Astrocyte (in vitro differentiated cells and primary cell): ENCODE measurements around the gene TEC. TPM values are rescaled to one million over a fixed set of nuclear protein-coding genes. Genes with fewer than 3 reads are reported as not detected.

Experiments
- DNase-seq: peaks from one replicate; pipeline ENCODE4 v3.0.0-alpha.2; 2010; ENCODE audit warnings: low read depth
- FAIRE-seq: peaks from 2 replicates; lab custom pipeline; 2011; peaks lifted over from hg19 to GRCh38; lab: Jason Lieb, UNC
- H2AFZ ChIP-seq: 2 replicates; pipeline ENCODE4 v1.6.0; 2012; ENCODE audit warnings: low read depth, low read length, inconsistent platforms
- H3K27ac ChIP-seq: 2 replicates; pipeline ENCODE4 v1.5.1; 2011; ENCODE audit warnings: low read depth, low read length, inconsistent platforms
- H3K27me3 ChIP-seq: 2 replicates; pipeline ENCODE4 v1.6.0; 2011; ENCODE audit warnings: low read length, inconsistent platforms; ENCODE audit not compliant: insufficient read depth
- H3K36me3 ChIP-seq: 2 replicates; pipeline ENCODE4 v1.5.1; 2011; ENCODE audit warnings: low read length, inconsistent platforms; ENCODE audit not compliant: insufficient read depth
- H3K4me1 ChIP-seq: 2 replicates; pipeline ENCODE4 v1.5.1; 2011; ENCODE audit warnings: low read length, inconsistent platforms; ENCODE audit not compliant: insufficient read depth
- H3K4me2 ChIP-seq: 2 replicates; pipeline ENCODE4 v1.6.0; 2012; ENCODE audit warnings: low read length, inconsistent platforms
- H3K4me3 ChIP-seq: 2 replicates; pipeline ENCODE4 v1.5.1; 2011; ENCODE audit warnings: low read depth, mild to moderate bottlenecking, low read length, inconsistent platforms; ENCODE audit not compliant: insufficient read depth
- H3K79me2 ChIP-seq: 2 replicates; pipeline ENCODE4 v1.6.0; 2012; ENCODE audit warnings: mild to moderate bottlenecking, low read length, inconsistent platforms; ENCODE audit not compliant: insufficient read depth
- H3K9ac ChIP-seq: 2 replicates; pipeline ENCODE4 v1.6.0; 2012; ENCODE audit warnings: mild to moderate bottlenecking, low read length, inconsistent platforms
- H3K9me3 ChIP-seq: 2 replicates; pipeline ENCODE4 v1.5.1; 2012; ENCODE audit warnings: low read depth, mild to moderate bottlenecking, low read length, inconsistent platforms; ENCODE audit not compliant: insufficient read depth
- H4K20me1 ChIP-seq: 2 replicates; pipeline ENCODE4 v1.6.0; 2012; ENCODE audit warnings: low read length, inconsistent platforms; ENCODE audit not compliant: insufficient read depth
- H3K27ac Mint-ChIP-seq: one replicate; pipeline ENCODE4 v1.8.0; 2021; ENCODE audit warnings: mild to moderate bottlenecking, mixed read lengths; ENCODE audit not compliant: unreplicated experiment
- H3K27me3 Mint-ChIP-seq: one replicate; pipeline ENCODE4 v1.8.0; 2021; ENCODE audit warnings: low read depth, mixed read lengths; ENCODE audit not compliant: unreplicated experiment
- H3K36me3 Mint-ChIP-seq: one replicate; pipeline ENCODE4 v1.8.0; 2021; ENCODE audit warnings: low read depth, mixed read lengths; ENCODE audit not compliant: unreplicated experiment
- H3K4me1 Mint-ChIP-seq: one replicate; pipeline ENCODE4 v1.8.0; 2021; ENCODE audit warnings: low read depth, mixed read lengths; ENCODE audit not compliant: unreplicated experiment
- H3K4me3 Mint-ChIP-seq: one replicate; pipeline ENCODE4 v1.8.0; 2021; ENCODE audit warnings: mild to moderate bottlenecking, moderate library complexity, mixed read lengths; ENCODE audit not compliant: unreplicated experiment
- H3K9me3 Mint-ChIP-seq: one replicate; pipeline ENCODE4 v1.8.0; 2021; ENCODE audit warnings: mild to moderate bottlenecking, mixed read lengths; ENCODE audit not compliant: unreplicated experiment
- CTCF ChIP-seq: IDR thresholded peaks from 2 replicates; pipeline ENCODE4 v1.5.1; 2011; ENCODE audit warnings: low read depth, mild to moderate bottlenecking, inconsistent platforms, low read length, moderate library complexity; ENCODE audit not compliant: insufficient read depth
- EZH2 ChIP-seq: IDR thresholded peaks from 2 replicates; pipeline ENCODE4 v1.6.1; 2012; ENCODE audit warnings: mild to moderate bottlenecking, low read length, inconsistent platforms; ENCODE audit not compliant: insufficient read depth
- total RNA-seq: library from RNA; stranded (reverse); gene quantifications from 2 replicates; pipeline ENCODE4 v1.2.1, GENCODE V29; 2021

Gene TEC
- total RNA-seq, 1 donor from 2014 or later, result 0.61 TPM

- FAIRE-seq (no peak), DNase-seq (no peak)
- TF ChIP-seq CTCF, result no peak
- TF ChIP-seq EZH2, result no peak
- Histone ChIP-seq H3K79me2 (no peaks in the 10 kb centered on the region), H3K9ac (no peak overlapping the region), H3K9me3 (no peaks in the 10 kb centered on the region), H3K27me3 (no peaks in the 10 kb centered on the region), H3K4me3 (no peak overlapping the region), H3K4me1 (no peaks in the 10 kb centered on the region), H3K27ac (no peak overlapping the region), H2AFZ (no peak overlapping the region), H3K36me3 (no peaks in the 10 kb centered on the region), H4K20me1 (no peaks in the 10 kb centered on the region), H3K4me2 (no peak overlapping the region)
- Mint-ChIP-seq H3K4me1 (peaks cover 11% of the 10 kb centered on the region), H3K4me3 (no peak overlapping the region), H3K9me3 (no peaks in the 10 kb centered on the region), H3K36me3 (peaks cover 5% of the 10 kb centered on the region), H3K27ac (no peak overlapping the region), H3K27me3 (no peaks in the 10 kb centered on the region)
Observed at GRCh38 chr4:48138511-48138910, 131.1 kb downstream of the TEC start.

- Histone ChIP-seq H3K27ac (no peak overlapping the region), H3K36me3 (no peaks in the 10 kb centered on the region), H3K4me2 (no peak overlapping the region), H3K4me1 (no peaks in the 10 kb centered on the region), H3K9ac (no peak overlapping the region), H3K9me3 (no peaks in the 10 kb centered on the region), H3K79me2 (no peaks in the 10 kb centered on the region), H4K20me1 (no peaks in the 10 kb centered on the region), H3K4me3 (no peak overlapping the region), H3K27me3 (no peaks in the 10 kb centered on the region), H2AFZ (no peak overlapping the region)
- no peak for FAIRE-seq
- no peak overlapping the region for H3K27ac Mint-ChIP-seq
- H3K4me3 Mint-ChIP-seq, result no peak overlapping the region
- no peak for TF ChIP-seq EZH2
- no peak for TF ChIP-seq CTCF
- peaks cover 5% of the 10 kb centered on the region for H3K36me3 Mint-ChIP-seq
- no peak for DNase-seq
- H3K9me3 Mint-ChIP-seq, result no peaks in the 10 kb centered on the region
- H3K27me3 Mint-ChIP-seq, result no peaks in the 10 kb centered on the region
- H3K4me1 Mint-ChIP-seq, result peaks cover 11% of the 10 kb centered on the region
Observed at GRCh38 chr4:48137846-48138245, 131.8 kb downstream of the TEC start.

- H3K27ac ChIP-seq, result no peak within 1 kb of the TSS
- H3K36me3 ChIP-seq, result no peaks in the 10 kb centered on the region
- peaks cover 5% of the 10 kb centered on the region for H3K36me3 Mint-ChIP-seq
- H3K27me3 Mint-ChIP-seq, result no peaks in the 10 kb centered on the region
- H3K79me2 ChIP-seq, result no peaks in the 10 kb centered on the region
- H3K27me3 ChIP-seq, result no peaks in the 10 kb centered on the region
- no peak within 1 kb of the TSS for H3K4me3 ChIP-seq
- H3K27ac Mint-ChIP-seq, result no peak within 1 kb of the TSS
- no peak within 1 kb of the TSS for H2AFZ ChIP-seq
- H3K9me3 Mint-ChIP-seq, result no peaks in the 10 kb centered on the region
- H4K20me1 ChIP-seq, result no peaks in the 10 kb centered on the region
- no peaks in the 10 kb centered on the region for H3K4me1 ChIP-seq
- DNase-seq, result no peak
- TF ChIP-seq EZH2, result no peak
- no peak within 1 kb of the TSS for H3K4me2 ChIP-seq
- no peak within 1 kb of the TSS for H3K9ac ChIP-seq
- no peaks in the 10 kb centered on the region for H3K9me3 ChIP-seq
- peaks cover 7% of the 10 kb centered on the region for H3K4me1 Mint-ChIP-seq
- FAIRE-seq, result no peak
- no peak within 1 kb of the TSS for H3K4me3 Mint-ChIP-seq
Observed at GRCh38 chr4:48134081-48134480, 135.6 kb downstream of the TEC start, which contains the start of gene TXK. TXK (minus strand) TSS chr4:48134250; CDS start chr4:48134170, 80 bp downstream.
